Measurements from ENCODE around the gene PCDH9.
A peak's percentile ranks its signal among the peaks of the same experiment; 100 is the strongest.

The PCDH9 gene

DNA sequence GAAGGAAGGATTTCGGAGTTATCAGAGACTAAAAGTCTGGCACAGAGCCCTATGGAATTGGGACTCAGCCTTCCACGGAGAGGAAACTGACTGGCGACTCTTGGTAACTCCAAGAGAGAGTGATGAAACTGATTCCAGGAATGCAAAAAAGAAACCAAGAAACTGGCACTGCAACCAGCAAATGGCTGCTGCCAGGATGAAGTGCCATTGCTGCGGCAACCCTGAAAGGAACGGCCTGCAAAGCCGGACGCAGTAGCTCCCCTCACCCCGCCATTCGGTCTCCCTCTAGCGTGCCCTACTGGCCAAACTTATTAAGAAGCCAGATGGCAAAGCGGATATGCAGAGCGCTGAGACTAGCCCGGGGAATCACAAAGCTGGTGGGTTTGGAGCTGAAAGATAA, 236.0 kb downstream of the PCDH9 start:
- Histone ChIP-seq H3K27me3 (replicated peaks) (no peaks in the 10 kb centered on the region), H3K4me3 (ENCODE audit: low read depth, low read length) (peak overlapping the region; percentile 33)
- in situ Hi-C loops (cut with HindIII; ENCODE audit: low pct_ligation_motif_present, low sequenced_read_pairs): no loop called here

DNA sequence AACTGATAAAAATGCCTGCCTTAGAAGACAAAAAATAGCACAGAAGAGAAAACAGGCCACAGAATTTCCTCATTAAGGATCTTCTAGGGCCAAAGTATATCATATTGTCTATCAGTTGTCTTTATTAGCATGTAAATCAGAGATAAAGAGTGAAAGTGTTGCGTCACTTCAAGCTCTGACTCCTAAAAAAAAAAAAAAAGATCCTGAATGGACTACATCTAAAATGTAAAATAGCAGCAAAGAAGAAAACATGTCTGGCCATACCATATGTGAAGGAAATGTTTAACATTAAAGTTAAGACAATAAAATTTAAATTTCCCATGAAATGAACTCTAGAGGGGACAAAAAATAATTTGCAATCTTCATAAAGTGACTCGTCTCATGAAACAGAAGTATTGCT, 237.4 kb downstream of the PCDH9 start:
- TF ChIP-seq, protein P1, sequence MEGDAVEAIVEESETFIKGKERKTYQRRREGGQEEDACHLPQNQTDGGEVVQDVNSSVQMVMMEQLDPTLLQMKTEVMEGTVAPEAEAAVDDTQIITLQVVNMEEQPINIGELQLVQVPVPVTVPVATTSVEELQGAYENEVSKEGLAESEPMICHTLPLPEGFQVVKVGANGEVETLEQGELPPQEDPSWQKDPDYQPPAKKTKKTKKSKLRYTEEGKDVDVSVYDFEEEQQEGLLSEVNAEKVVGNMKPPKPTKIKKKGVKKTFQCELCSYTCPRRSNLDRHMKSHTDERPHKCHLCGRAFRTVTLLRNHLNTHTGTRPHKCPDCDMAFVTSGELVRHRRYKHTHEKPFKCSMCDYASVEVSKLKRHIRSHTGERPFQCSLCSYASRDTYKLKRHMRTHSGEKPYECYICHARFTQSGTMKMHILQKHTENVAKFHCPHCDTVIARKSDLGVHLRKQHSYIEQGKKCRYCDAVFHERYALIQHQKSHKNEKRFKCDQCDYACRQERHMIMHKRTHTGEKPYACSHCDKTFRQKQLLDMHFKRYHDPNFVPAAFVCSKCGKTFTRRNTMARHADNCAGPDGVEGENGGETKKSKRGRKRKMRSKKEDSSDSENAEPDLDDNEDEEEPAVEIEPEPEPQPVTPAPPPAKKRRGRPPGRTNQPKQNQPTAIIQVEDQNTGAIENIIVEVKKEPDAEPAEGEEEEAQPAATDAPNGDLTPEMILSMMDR (IDR thresholded peaks at IDR 0.05; ENCODE audit: low read depth, low read length, missing control alignments): no peak
- in situ Hi-C loops (cut with HindIII; ENCODE audit: low pct_ligation_motif_present, low sequenced_read_pairs): no loop called here
- Histone ChIP-seq H3K27ac (no peak overlapping the region), H3K36me3 (replicated peaks) (no peaks in the 10 kb centered on the region), H3K27me3 (replicated peaks) (no peaks in the 10 kb centered on the region), H3K4me3 (ENCODE audit: low read depth, low read length) (no peak overlapping the region)
- DNase-seq: no peak

More for the DNA sequence above, 236.0 kb downstream of the PCDH9 start:
- H3K27ac ChIP-seq: no peak overlapping the region
- no peaks in the 10 kb centered on the region for H3K36me3 ChIP-seq (replicated peaks)
- peak; percentile 61 for DNase-seq
- TF ChIP-seq, protein P1 (IDR thresholded peaks at IDR 0.05; ENCODE audit: low read depth, low read length, missing control alignments): peak; percentile 84

GRCh38 chr13:66992183-66992582, 238.0 kb downstream of the PCDH9 start:
- Histone ChIP-seq H3K36me3 (replicated peaks) (no peaks in the 10 kb centered on the region), H3K27ac (no peak overlapping the region), H3K4me3 (ENCODE audit: low read depth, low read length) (no peak overlapping the region), H3K27me3 (replicated peaks) (no peaks in the 10 kb centered on the region)
- peak; percentile 56 for DNase-seq
- in situ Hi-C loops (cut with HindIII; ENCODE audit: low pct_ligation_motif_present, low sequenced_read_pairs): no loop called here
- TF ChIP-seq, protein P1 (IDR thresholded peaks at IDR 0.05; ENCODE audit: low read depth, low read length, missing control alignments): no peak

- H3K36me3 ChIP-seq (replicated peaks): no peaks in the 10 kb centered on the region
- no peak overlapping the region for H3K27ac ChIP-seq
- no peak for DNase-seq
- no peaks in the 10 kb centered on the region for H3K27me3 ChIP-seq (replicated peaks)
- no peak overlapping the region for H3K4me3 ChIP-seq (ENCODE audit: low read depth, low read length)
- in situ Hi-C loops (cut with HindIII; ENCODE audit: low pct_ligation_motif_present, low sequenced_read_pairs): no loop called here
- TF ChIP-seq, protein P1 (IDR thresholded peaks at IDR 0.05; ENCODE audit: low read depth, low read length, missing control alignments): no peak
These were observed 245.9 kb downstream of the PCDH9 start for GRCh38 chr13:66984241-66984640.

DNA sequence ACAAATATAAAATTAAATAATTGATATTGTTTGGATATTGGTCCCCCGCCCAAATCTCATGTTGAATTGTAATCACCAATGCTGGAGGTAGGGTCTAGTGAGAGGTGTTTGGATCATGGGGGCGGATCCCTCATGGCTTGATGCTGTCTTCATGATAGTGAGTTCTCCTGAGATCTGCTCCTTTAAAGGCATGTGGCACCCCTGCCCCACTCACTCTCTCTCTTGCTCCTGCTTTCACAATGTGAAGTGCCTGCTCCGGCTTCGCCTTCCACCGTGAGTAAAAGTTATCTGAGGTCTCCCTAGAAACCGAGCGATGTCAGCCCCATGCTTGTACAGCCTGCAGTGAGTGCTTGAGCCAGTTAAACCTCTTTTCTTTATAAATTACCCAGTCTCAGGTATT, 248.2 kb downstream of the PCDH9 start:
- TF ChIP-seq, protein P1 (IDR thresholded peaks at IDR 0.05; ENCODE audit: low read depth, low read length, missing control alignments): no peak
- no peak for DNase-seq
- in situ Hi-C loops (cut with HindIII; ENCODE audit: low pct_ligation_motif_present, low sequenced_read_pairs): no loop called here
- Histone ChIP-seq H3K4me3 (ENCODE audit: low read depth, low read length) (no peak overlapping the region), H3K27me3 (replicated peaks) (no peaks in the 10 kb centered on the region), H3K27ac (no peak overlapping the region), H3K36me3 (replicated peaks) (no peaks in the 10 kb centered on the region)

DNA sequence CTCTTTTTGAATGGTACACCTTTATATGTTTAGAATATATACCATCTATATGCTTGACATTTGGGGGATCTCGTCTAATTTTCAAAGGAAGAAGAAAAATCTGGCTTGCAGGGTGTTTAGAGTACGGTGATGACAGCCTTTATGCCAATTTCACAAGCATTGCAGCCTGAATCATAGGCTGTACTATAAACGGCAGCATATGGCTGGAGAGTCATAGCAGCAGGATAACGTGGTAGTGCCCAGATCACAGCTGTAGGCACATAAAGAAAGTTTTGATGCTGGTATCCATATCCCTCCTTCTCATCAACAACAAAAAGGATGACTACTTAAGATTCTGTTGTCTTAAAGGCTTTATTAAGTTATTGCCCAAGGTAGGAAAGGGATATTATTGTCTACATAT, 253.0 kb downstream of the PCDH9 start:
- Histone ChIP-seq H3K36me3 (replicated peaks) (no peaks in the 10 kb centered on the region), H3K4me3 (ENCODE audit: low read depth, low read length) (no peak overlapping the region), H3K27ac (no peak overlapping the region), H3K27me3 (replicated peaks) (no peaks in the 10 kb centered on the region)
- DNase-seq: no peak
- in situ Hi-C loops (cut with HindIII; ENCODE audit: low pct_ligation_motif_present, low sequenced_read_pairs): no loop called here
- TF ChIP-seq, protein P1 (IDR thresholded peaks at IDR 0.05; ENCODE audit: low read depth, low read length, missing control alignments): no peak

Data from brain microvascular endothelial cell (primary cell).